ENCODE results near the gene METRN.

Gene METRN

DNA sequence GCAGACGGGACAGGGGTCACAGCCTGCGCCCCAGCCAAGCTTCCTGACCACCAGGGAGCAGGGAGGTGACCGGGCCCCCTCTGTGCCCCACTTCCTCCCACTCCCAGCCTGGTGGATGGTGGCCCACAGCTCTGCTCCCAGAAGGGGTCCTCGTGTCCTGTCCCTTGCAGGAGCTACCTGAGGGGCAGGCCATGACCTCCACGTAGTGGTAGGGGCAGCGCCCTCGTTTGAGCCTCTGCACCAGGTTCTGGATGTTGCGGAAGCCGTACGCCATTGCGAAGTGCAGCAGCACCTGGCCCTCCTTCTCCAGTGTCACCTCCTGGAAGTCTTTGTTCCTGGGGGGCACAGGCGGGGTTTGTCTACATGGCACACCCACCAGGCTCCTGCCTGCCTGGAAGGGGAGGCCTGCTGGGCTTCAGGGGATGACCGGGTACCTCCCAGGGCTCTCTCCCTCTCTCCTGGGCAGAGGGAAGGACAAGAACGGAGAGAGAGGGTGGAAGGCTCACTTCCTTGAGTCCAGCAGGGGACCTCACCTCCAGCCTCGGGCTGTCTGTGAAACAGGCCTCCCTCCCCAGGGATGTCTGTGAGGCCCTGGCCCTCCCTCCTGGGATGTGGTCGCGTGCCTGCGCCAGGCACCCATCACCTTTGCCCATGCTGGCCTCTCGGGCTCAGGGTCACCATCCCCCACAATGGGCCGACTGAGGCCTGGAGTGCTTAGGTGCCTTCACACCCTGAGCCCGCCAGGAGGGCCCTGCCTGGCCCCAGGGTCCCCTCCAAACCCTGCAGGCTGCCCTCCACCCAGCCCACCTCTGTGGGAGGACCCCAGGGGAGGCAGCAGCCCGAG, 16.0 kb downstream of the METRN start:
- Histone ChIP-seq H2AFZ (ENCODE audit: low read length) (no peak overlapping the region), H3K9me3 (ENCODE audit: insufficient read depth, low read depth, low read length) (no peaks in the 10 kb centered on the region), H3K4me1 (ENCODE audit: insufficient read depth, low read length, poor library complexity, severe bottlenecking) (no peaks in the 10 kb centered on the region), H4K20me1 (ENCODE audit: insufficient read depth, low read length, poor library complexity, severe bottlenecking) (no peaks in the 10 kb centered on the region), H3K4me2 (ENCODE audit: low read depth, low read length, poor library complexity, severe bottlenecking) (no peak overlapping the region), H3F3A (ENCODE audit: low read depth) (no peaks in the 10 kb centered on the region), H3K9me2 (replicated peaks; ENCODE audit: low read depth, low read length) (no peaks in the 10 kb centered on the region), H3K79me2 (ENCODE audit: insufficient read depth, low read length) (no peaks in the 10 kb centered on the region), H3K36me3 (ENCODE audit: insufficient read depth, low read length) (no peaks in the 10 kb centered on the region), H3K9ac (ENCODE audit: low read depth, low read length, poor library complexity, severe bottlenecking) (no peak overlapping the region), H3K4me3 (ENCODE audit: low read length, poor library complexity, severe bottlenecking) (no peak overlapping the region), H3K27me3 (ENCODE audit: insufficient read depth, low read length, poor library complexity, severe bottlenecking) (no peaks in the 10 kb centered on the region)
- TF ChIP-seq, protein P1, sequence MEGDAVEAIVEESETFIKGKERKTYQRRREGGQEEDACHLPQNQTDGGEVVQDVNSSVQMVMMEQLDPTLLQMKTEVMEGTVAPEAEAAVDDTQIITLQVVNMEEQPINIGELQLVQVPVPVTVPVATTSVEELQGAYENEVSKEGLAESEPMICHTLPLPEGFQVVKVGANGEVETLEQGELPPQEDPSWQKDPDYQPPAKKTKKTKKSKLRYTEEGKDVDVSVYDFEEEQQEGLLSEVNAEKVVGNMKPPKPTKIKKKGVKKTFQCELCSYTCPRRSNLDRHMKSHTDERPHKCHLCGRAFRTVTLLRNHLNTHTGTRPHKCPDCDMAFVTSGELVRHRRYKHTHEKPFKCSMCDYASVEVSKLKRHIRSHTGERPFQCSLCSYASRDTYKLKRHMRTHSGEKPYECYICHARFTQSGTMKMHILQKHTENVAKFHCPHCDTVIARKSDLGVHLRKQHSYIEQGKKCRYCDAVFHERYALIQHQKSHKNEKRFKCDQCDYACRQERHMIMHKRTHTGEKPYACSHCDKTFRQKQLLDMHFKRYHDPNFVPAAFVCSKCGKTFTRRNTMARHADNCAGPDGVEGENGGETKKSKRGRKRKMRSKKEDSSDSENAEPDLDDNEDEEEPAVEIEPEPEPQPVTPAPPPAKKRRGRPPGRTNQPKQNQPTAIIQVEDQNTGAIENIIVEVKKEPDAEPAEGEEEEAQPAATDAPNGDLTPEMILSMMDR (conservative IDR thresholded peaks at IDR 0.05; ENCODE audit: low read length), result no peak
- no peak for TF ChIP-seq EZH2phosphoT487 (IDR thresholded peaks at IDR 0.05; ENCODE audit: borderline replicate concordance)

DNA sequence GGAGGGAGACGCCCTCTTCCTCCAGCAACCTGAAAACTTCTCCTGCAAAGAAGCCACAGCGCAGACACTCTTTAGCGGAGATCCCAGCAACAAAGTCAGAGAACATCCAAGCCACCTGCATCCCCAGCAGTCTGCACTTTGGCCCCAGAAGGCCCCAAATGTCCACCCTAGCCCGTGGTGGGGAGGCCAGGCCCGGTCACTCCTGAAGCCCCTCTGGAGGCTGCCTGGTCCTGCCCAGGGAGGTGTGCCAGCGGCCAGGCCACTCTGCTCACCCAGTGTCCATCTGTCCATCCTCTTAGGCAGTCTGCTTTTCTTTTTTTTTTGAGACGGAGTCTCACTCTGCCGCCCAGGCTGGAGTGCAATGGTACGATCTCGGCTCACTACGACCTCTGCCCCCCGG, 17.4 kb downstream of the METRN start:
- Histone ChIP-seq H3K4me1 (ENCODE audit: insufficient read depth, low read length, poor library complexity, severe bottlenecking) (no peaks in the 10 kb centered on the region), H3K9ac (ENCODE audit: low read depth, low read length, poor library complexity, severe bottlenecking) (no peak overlapping the region), H4K20me1 (ENCODE audit: insufficient read depth, low read length, poor library complexity, severe bottlenecking) (no peaks in the 10 kb centered on the region), H3K9me2 (replicated peaks; ENCODE audit: low read depth, low read length) (no peaks in the 10 kb centered on the region), H2AFZ (ENCODE audit: low read length) (no peak overlapping the region), H3F3A (ENCODE audit: low read depth) (no peaks in the 10 kb centered on the region), H3K27me3 (ENCODE audit: insufficient read depth, low read length, poor library complexity, severe bottlenecking) (no peaks in the 10 kb centered on the region), H3K4me3 (ENCODE audit: low read length, poor library complexity, severe bottlenecking) (no peak overlapping the region), H3K36me3 (ENCODE audit: insufficient read depth, low read length) (no peaks in the 10 kb centered on the region), H3K9me3 (ENCODE audit: insufficient read depth, low read depth, low read length) (no peaks in the 10 kb centered on the region), H3K4me2 (ENCODE audit: low read depth, low read length, poor library complexity, severe bottlenecking) (no peak overlapping the region), H3K79me2 (ENCODE audit: insufficient read depth, low read length) (no peaks in the 10 kb centered on the region)
- TF ChIP-seq EZH2phosphoT487 (IDR thresholded peaks at IDR 0.05; ENCODE audit: borderline replicate concordance), result no peak
- TF ChIP-seq, protein P1 (conservative IDR thresholded peaks at IDR 0.05; ENCODE audit: low read length), result no peak

DNA sequence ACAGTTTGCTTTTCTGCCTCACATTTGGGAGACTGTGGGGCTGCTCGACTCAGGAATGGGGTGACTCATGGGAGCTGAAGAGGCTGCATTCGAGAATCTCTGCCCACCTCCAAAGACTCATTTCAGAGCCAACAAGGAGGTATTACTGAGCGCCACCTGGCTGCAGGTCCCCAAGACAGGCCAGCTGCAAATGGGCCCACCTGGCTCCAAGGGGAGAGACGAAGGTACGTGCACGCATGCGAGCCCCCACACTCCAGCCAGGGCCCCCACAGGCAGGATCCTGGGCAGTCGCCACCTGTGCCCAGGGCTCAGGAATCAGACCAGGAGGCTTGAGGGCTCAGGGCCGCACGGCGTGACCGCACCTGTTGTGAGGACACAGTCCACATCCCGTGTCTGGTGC, 18.0 kb downstream of the METRN start:
- no peak overlapping the region for H2AFZ ChIP-seq (ENCODE audit: low read length)
- no peak overlapping the region for H3K4me3 ChIP-seq (ENCODE audit: low read length, poor library complexity, severe bottlenecking)
- H3K79me2 ChIP-seq (ENCODE audit: insufficient read depth, low read length), result no peaks in the 10 kb centered on the region
- no peaks in the 10 kb centered on the region for H3K27me3 ChIP-seq (ENCODE audit: insufficient read depth, low read length, poor library complexity, severe bottlenecking)
- no peaks in the 10 kb centered on the region for H3K4me1 ChIP-seq (ENCODE audit: insufficient read depth, low read length, poor library complexity, severe bottlenecking)
- no peaks in the 10 kb centered on the region for H3K9me2 ChIP-seq (replicated peaks; ENCODE audit: low read depth, low read length)
- H4K20me1 ChIP-seq (ENCODE audit: insufficient read depth, low read length, poor library complexity, severe bottlenecking), result no peaks in the 10 kb centered on the region
- H3K4me2 ChIP-seq (ENCODE audit: low read depth, low read length, poor library complexity, severe bottlenecking), result no peak overlapping the region
- H3K9ac ChIP-seq (ENCODE audit: low read depth, low read length, poor library complexity, severe bottlenecking), result no peak overlapping the region
- H3K9me3 ChIP-seq (ENCODE audit: insufficient read depth, low read depth, low read length), result no peaks in the 10 kb centered on the region
- TF ChIP-seq EZH2phosphoT487 (IDR thresholded peaks at IDR 0.05; ENCODE audit: borderline replicate concordance), result no peak
- TF ChIP-seq, protein P1 (conservative IDR thresholded peaks at IDR 0.05; ENCODE audit: low read length), result no peak
- no peaks in the 10 kb centered on the region for H3F3A ChIP-seq (ENCODE audit: low read depth)
- no peaks in the 10 kb centered on the region for H3K36me3 ChIP-seq (ENCODE audit: insufficient read depth, low read length)

Measured in Loucy (cell line).